Kidney (tissue), 14 donors: ENCODE results near the gene EP400. TPM values are rescaled to one million over a fixed set of nuclear protein-coding genes. Genes with fewer than 3 reads are reported as not detected.
"Not testable (repeated sequence)": the region's sequence is repeated elsewhere in the genome, so short reads cannot be mapped to it uniquely, and the experiment has no call there.

Experiments
- DNase-seq, 5 donors: peaks; one replicate each; pipeline ENCODE4 v3.0.0-alpha.2; 2013 to 2020
- FAIRE-seq: peaks from 2 replicates; lab custom pipeline; 2012; peaks lifted over from hg19 to GRCh38; lab: Jason Lieb, UNC
- H3K27ac ChIP-seq, 2 donors: one replicate each; pipeline ENCODE4 v1.7.0; 2013; ENCODE audit warnings: low read depth in 2 of 2, low read length in 2 of 2, inconsistent platforms in 1 of 2
- H3K27me3 ChIP-seq: one replicate; pipeline ENCODE4 v1.7.1; 2013; ENCODE audit warnings: low read length, inconsistent platforms; ENCODE audit not compliant: control insufficient read depth, insufficient read depth
- H3K36me3 ChIP-seq, 3 donors: one replicate each; pipeline versions ENCODE4 v1.7.0 to v1.7.1; 2013; ENCODE audit warnings: low read length in 3 of 3, control low read depth in 1 of 3, inconsistent platforms in 1 of 3; ENCODE audit not compliant: insufficient read depth in 3 of 3, control insufficient read depth in 2 of 3
- H3K4me1 ChIP-seq, 3 donors: one replicate each; pipeline versions ENCODE4 v1.7.0 to v1.7.1; 2013; ENCODE audit warnings: low read length in 3 of 3, inconsistent platforms in 1 of 3, low read depth in 1 of 3; ENCODE audit not compliant: control insufficient read depth in 2 of 3, insufficient read depth in 2 of 3
- H3K4me3 ChIP-seq, 3 donors: one replicate each; pipeline versions ENCODE4 v1.7.0 to v1.8.1; 2013; ENCODE audit warnings: low read length in 3 of 3, control low read depth in 1 of 3, inconsistent platforms in 1 of 3
- H3K9ac ChIP-seq, 3 donors: one replicate each; pipeline versions ENCODE4 v1.7.0 to v1.7.1; 2013; ENCODE audit warnings: low read length in 3 of 3, control low read depth in 1 of 3, inconsistent platforms in 1 of 3
- H3K9me3 ChIP-seq, 3 donors: one replicate each; pipeline versions ENCODE4 v1.7.0 to v1.7.1; 2013; ENCODE audit warnings: low read length in 3 of 3, control low read depth in 1 of 3, inconsistent platforms in 1 of 3; ENCODE audit not compliant: control insufficient read depth in 2 of 3, insufficient read depth in 1 of 3
- intact Hi-C: fragments of 100-400 bp; cut with DNase I; formaldehyde crosslinking; loops from one replicate; pipeline ENCODE4 v1.11.1; 2022
- polyA plus RNA-seq: library from polyadenylated mRNA; stranded (reverse); fragments of 350-450 nt; fragmentation: Illumina TruSeq; extraction: RNeasy Lipid Tissue Mini Kit (QIAGEN cat#74804); gene quantifications from one replicate; pipeline ENCODE4 v1.2.3, GENCODE V29; 2014; ENCODE audit warnings: low read depth, low replicate concordance; ENCODE audit not compliant: insufficient read depth
- total RNA-seq: library from RNA; stranded (reverse); fragmentation: NEBNext Ultra II Directional; extraction: Animal tissue kit (Norgen Biotek cat#: 25700); gene quantifications from one replicate; pipeline ENCODE4 v1.2.1, GENCODE V29; 2021
- TF ChIP-seq, protein P1 (sequence below): IDR thresholded peaks from 3 replicates; pipeline ENCODE4 v1.5.1; 2012; ENCODE audit warnings: mild to moderate bottlenecking, moderate library complexity, borderline replicate concordance; ENCODE audit not compliant: insufficient read depth; ENCODE audit errors: extremely low read depth
- donor health status: control.
- donor health status: control.
- donor health status: control.
- donor health status: control.
- donor health status: control.
- donor health status: DM: yes; HTN: yes; CAD: no.
- donor health status: Normal renal cell carcinoma (clear cell type).

EP400 gene
- total and polyA plus RNA-seq, 2 donors from 2014 or later, result 7.5 to 44.7 TPM

DNA sequence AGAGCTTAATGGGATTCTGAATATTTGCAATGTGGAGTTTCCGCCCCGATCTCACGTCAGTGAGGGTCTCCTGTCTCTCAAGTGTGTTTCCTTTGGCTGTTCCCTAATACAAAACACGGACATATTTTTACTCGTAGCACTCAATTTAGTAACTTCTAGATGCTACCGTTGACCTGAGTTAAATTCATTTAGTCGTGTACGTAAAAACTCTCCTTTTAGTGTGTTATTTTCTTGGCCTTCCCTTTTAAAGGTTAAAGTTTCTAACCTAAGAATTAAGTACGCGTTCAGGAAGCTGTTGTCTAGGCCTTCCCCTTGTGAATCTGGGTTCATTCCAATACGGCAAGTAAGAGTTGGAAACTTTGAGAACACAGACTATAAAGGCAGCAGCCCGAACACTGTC lies 130.0 kb downstream of the EP400 start:
- intact Hi-C loops, result no loop called here
- peaks cover 0 to 3% (median 3%) of the 10 kb centered on the region in 3 donors for H3K4me1 ChIP-seq
- FAIRE-seq, result no peak
- peaks cover 4 to 32% (median 19%) of the 10 kb centered on the region in 3 donors for H3K36me3 ChIP-seq
- H3K4me3 ChIP-seq, result no peak overlapping the region
- no peak overlapping the region for H3K27ac ChIP-seq
- no peaks in the 10 kb centered on the region for H3K27me3 ChIP-seq
- H3K9ac ChIP-seq, result no peak overlapping the region
- H3K9me3 ChIP-seq, result no peaks in the 10 kb centered on the region
- TF ChIP-seq, protein P1, sequence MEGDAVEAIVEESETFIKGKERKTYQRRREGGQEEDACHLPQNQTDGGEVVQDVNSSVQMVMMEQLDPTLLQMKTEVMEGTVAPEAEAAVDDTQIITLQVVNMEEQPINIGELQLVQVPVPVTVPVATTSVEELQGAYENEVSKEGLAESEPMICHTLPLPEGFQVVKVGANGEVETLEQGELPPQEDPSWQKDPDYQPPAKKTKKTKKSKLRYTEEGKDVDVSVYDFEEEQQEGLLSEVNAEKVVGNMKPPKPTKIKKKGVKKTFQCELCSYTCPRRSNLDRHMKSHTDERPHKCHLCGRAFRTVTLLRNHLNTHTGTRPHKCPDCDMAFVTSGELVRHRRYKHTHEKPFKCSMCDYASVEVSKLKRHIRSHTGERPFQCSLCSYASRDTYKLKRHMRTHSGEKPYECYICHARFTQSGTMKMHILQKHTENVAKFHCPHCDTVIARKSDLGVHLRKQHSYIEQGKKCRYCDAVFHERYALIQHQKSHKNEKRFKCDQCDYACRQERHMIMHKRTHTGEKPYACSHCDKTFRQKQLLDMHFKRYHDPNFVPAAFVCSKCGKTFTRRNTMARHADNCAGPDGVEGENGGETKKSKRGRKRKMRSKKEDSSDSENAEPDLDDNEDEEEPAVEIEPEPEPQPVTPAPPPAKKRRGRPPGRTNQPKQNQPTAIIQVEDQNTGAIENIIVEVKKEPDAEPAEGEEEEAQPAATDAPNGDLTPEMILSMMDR, result no peak
- no peak for DNase-seq

DNA sequence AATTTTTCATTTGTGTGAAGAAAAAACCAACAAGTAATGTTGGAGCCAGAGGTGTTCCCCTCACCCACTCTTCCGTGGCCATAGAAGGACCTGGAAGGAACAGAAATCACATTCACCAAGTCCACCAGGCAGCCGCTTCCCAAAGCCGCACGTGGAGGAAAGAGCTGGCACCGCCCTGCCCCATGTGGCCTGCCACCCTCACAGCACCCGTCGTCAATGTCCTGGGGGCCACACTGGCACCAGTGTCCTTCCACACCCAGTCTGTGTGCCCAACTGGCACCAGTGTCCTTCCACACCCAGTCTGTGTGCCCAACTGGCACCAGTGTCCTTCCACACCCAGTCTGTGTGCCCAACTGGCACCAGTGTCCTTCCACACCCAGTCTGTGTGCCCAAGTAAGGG lies 130.8 kb downstream of the EP400 start:
- H3K36me3 ChIP-seq, result peaks cover 2 to 25% (median 13%) of the 10 kb centered on the region in 3 donors
- FAIRE-seq, DNase-seq, H3K4me3 ChIP-seq, H3K27ac ChIP-seq, H3K9ac ChIP-seq, H3K9me3 ChIP-seq, H3K4me1 ChIP-seq, intact Hi-C loops, H3K27me3 ChIP-seq: not testable (repeated sequence)

DNA sequence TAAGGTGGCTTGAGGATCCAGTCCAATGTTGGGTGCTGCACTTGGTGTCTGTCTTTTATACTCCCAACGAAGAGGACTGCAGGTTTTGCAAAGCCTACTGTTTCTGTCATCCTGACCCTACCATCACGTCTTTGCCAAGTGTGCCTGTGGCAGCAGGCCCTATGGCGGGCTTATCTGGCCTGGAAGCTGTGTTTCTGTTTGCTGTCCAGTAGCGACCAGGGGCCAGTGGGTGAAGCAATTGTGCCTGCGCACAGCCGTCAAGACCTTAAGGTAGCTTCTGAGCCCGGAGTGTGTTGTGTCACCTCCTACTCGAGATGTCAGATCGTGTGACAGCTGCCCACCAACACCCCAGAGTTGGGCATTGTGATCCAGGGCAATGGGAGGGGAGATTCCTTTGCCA lies 131.7 kb downstream of the EP400 start:
- H3K4me3 ChIP-seq, result no peak overlapping the region
- DNase-seq (no peak), FAIRE-seq (no peak)
- TF ChIP-seq, protein P1, result no peak
- peaks cover 0 to 11% (median 3%) of the 10 kb centered on the region in 3 donors for H3K4me1 ChIP-seq
- intact Hi-C loops, result no loop called here
- H3K27ac ChIP-seq, result no peak overlapping the region
- no peaks in the 10 kb centered on the region for H3K9me3 ChIP-seq
- H3K27me3 ChIP-seq, result no peaks in the 10 kb centered on the region
- H3K36me3 ChIP-seq, result peaks cover 0 to 20% (median 7%) of the 10 kb centered on the region in 3 donors
- H3K9ac ChIP-seq, result no peak overlapping the region

DNA sequence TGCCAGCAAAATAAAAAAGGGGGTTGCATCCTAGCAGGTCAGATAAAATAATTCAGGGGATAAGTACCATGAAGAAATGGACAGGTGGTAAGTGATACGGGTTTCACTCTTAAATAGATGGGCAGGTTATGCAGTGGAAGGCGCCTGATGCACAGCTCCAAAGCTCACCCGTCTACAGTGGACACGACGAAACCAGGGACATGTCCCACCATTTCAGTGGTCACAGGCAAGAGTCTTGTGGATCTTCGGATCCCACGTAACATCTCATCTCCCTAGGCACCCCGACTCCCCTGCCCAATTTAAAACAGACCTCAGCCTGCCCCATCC lies 133.8 kb downstream of the EP400 start:
- H3K27ac ChIP-seq, result no peak overlapping the region
- DNase-seq (no peak), FAIRE-seq (no peak)
- TF ChIP-seq, protein P1, result no peak
- no peaks in the 10 kb centered on the region for H3K9me3 ChIP-seq
- peak overlapping the region; percentile 23 to 62 (median 34) for H3K4me3 ChIP-seq
- H3K9ac ChIP-seq, result peak overlapping the region in 1 of 3 donors; percentile 63
- H3K4me1 ChIP-seq, result peaks cover 0 to 11% (median 3%) of the 10 kb centered on the region in 3 donors
- intact Hi-C loops, result no loop called here
- H3K36me3 ChIP-seq, result peaks cover 0 to under 1% (median 0%) of the 10 kb centered on the region in 3 donors
- H3K27me3 ChIP-seq, result no peaks in the 10 kb centered on the region
